K562 (cell line): Measurements from ENCODE around the gene RET. TPM values are rescaled to one million over a fixed set of nuclear protein-coding genes. Genes with fewer than 3 reads are reported as not detected.

ENCODE experiments used
- ATAC-seq: fragments of 200-7000 bp; cut with Tn5 transposase; 3 replicates; pipeline ENCODE4 v1.9.1; 2020; ENCODE audit warnings: moderate library complexity
- BruUV-seq: library from RNA; stranded (reverse); fragments of 400-500 nt; replicated peaks from 2 replicates; lab custom pipeline; 2021; lab: Mats Ljungman, UMichigan
- CTCF ChIA-PET: fragments of 300-600 bp; formaldehyde crosslinking; extraction: SDS; loops from one replicate; lab custom pipeline; 2021; ENCODE audit warnings: low intra/inter-chr PET ratio; lab: Yijun Ruan, JAX
- POLR2A ChIA-PET: fragments of 300-600, 350-650 bp; sonication (Branson Sonifier 250); formaldehyde crosslinking; extraction: SDS; loops from one replicate; lab custom pipeline; 2021; ENCODE audit warnings: antibody characterized with exemption, inconsistent platforms; lab: Yijun Ruan, JAX
- DNase-seq, 4 experiments: peaks; one replicate each; pipeline versions ENCODE4 v3.0.0 to v3.0.0-alpha.2; 2011 to 2018; ENCODE audit warnings: low spot score in 3 of 4, mixed read lengths in 3 of 4; ENCODE audit errors: extremely low read depth in 1 of 4
- FAIRE-seq: peaks from 2 replicates; lab custom pipeline; 2011; peaks lifted over from hg19 to GRCh38; lab: Jason Lieb, UNC
- H2AFZ ChIP-seq: 2 replicates; pipeline ENCODE4 v1.6.0; 2011; ENCODE audit warnings: low read depth, low read length, control low read depth, inconsistent platforms
- H3K27ac ChIP-seq: fragments of 200-600 bp; 3 replicates; pipeline ENCODE4 v1.8.0; 2011; ENCODE audit warnings: low read depth, mild to moderate bottlenecking, control low read depth, inconsistent platforms, low read length, moderate library complexity, mixed read lengths; ENCODE audit errors: extremely low read depth
- H3K27me3 ChIP-seq, 2 experiments: fragments of 300-600 bp in 1 of 2; 2 replicates in 1 of 2; 3 replicates in 1 of 2; pipeline versions ENCODE4 v1.6.0 to v1.8.0; 2011; ENCODE audit warnings: inconsistent platforms in 2 of 2, low read length in 2 of 2, mild to moderate bottlenecking in 1 of 2, mixed read lengths in 1 of 2, moderate library complexity in 1 of 2; ENCODE audit not compliant: control insufficient read depth in 2 of 2, insufficient read depth in 2 of 2
- H3K36me3 ChIP-seq: fragments of 300-600 bp; 3 replicates; pipeline ENCODE4 v1.8.0; 2011; ENCODE audit warnings: mild to moderate bottlenecking, low read length, inconsistent platforms; ENCODE audit not compliant: control insufficient read depth, insufficient read depth
- H3K4me1 ChIP-seq, 2 experiments: fragments of 200-600 bp in 1 of 2; replicated peaks in 1 of 2; 2 replicates in 1 of 2; 3 replicates in 1 of 2; pipeline versions ENCODE4 v1.5.1 to v1.8.0; 2011; ENCODE audit warnings: inconsistent platforms in 2 of 2, low read length in 2 of 2, mild to moderate bottlenecking in 1 of 2, mixed read lengths in 1 of 2, moderate library complexity in 1 of 2; ENCODE audit not compliant: control insufficient read depth in 2 of 2, insufficient read depth in 2 of 2
- H3K4me2 ChIP-seq: 2 replicates; pipeline ENCODE4 v1.6.1; 2011; ENCODE audit warnings: low read length, control low read depth, inconsistent platforms, mixed read lengths; ENCODE audit not compliant: insufficient read depth
- H3K4me3 ChIP-seq: fragments of 200-600 bp; sonication (generic), shearing (Covaris generic); 2 replicates; pipeline ENCODE4 v1.5.1; 2016; ENCODE audit warnings: control low read depth, inconsistent platforms
- H3K79me2 ChIP-seq: fragments of 200-600 bp; 3 replicates; pipeline ENCODE4 v1.8.0; 2011; ENCODE audit warnings: low read length, inconsistent platforms; ENCODE audit not compliant: control insufficient read depth, insufficient read depth
- H3K9ac ChIP-seq, 2 experiments: 2 replicates each; pipeline versions ENCODE4 v1.6.0 to v1.6.1; 2011; ENCODE audit warnings: low read depth in 2 of 2, low read length in 2 of 2, control low read depth in 1 of 2, inconsistent platforms in 1 of 2, mild to moderate bottlenecking in 1 of 2, mixed read lengths in 1 of 2; ENCODE audit not compliant: insufficient read depth in 1 of 2
- H3K9me1 ChIP-seq: one replicate; pipeline ENCODE4 v1.6.0; 2011; ENCODE audit warnings: inconsistent platforms, mild to moderate bottlenecking, low read length, moderate library complexity; ENCODE audit not compliant: control insufficient read depth, insufficient read depth
- H3K9me3 ChIP-seq: replicated peaks from 2 replicates; pipeline ENCODE4 v1.5.1; 2011; ENCODE audit warnings: low read depth, low read length, inconsistent platforms; ENCODE audit not compliant: control insufficient read depth, insufficient read depth
- H4K20me1 ChIP-seq: replicated peaks from 2 replicates; pipeline ENCODE4 v1.6.1; 2011; ENCODE audit warnings: low read length, inconsistent platforms, mixed read lengths; ENCODE audit not compliant: control insufficient read depth, insufficient read depth
- DACH1 ChIP-seq: fragments of 450-650 bp; IDR thresholded peaks from 2 replicates; pipeline ENCODE4 v1.6.1; 2018; ENCODE audit not compliant: partially characterized antibody
- ELF1 ChIP-seq: fragments of 200-800 bp; sonication (Bioruptor generic); IDR thresholded peaks from 2 replicates; pipeline ENCODE4 v1.6.1; 2016; ENCODE audit warnings: missing genetic modification characterization, missing compliant biosample characterization
- L3MBTL2 ChIP-seq: fragments of 450-650 bp; IDR thresholded peaks from 2 replicates; pipeline ENCODE4 v1.6.1; 2016; ENCODE audit warnings: mild to moderate bottlenecking, moderate library complexity
- MCM7 ChIP-seq, 2 experiments: fragments of 450-650 bp; IDR thresholded peaks; 2 replicates each; pipeline ENCODE4 v1.6.1; 2016 to 2018
- MYC ChIP-seq, 2 experiments: fragments of 250-450 bp in 1 of 2; sonication (Bioruptor Pico) in 1 of 2; IDR thresholded peaks; 2 replicates each; pipeline versions ENCODE4 v1.5.1 to v1.6.1; 2012 to 2021; ENCODE audit warnings: low read depth in 2 of 2, borderline replicate concordance in 1 of 2, improper control_type of control experiment in 1 of 2, low read length in 1 of 2, mild to moderate bottlenecking in 1 of 2, moderate library complexity in 1 of 2
- NFRKB ChIP-seq: fragments of 450-650 bp; IDR thresholded peaks from 2 replicates; pipeline ENCODE4 v1.6.1; 2016; ENCODE audit warnings: low read depth
- NR3C1 ChIP-seq: sonication (generic); formaldehyde crosslinking; IDR thresholded peaks from 2 replicates; pipeline ENCODE4 v1.8.1; 2022; ENCODE audit warnings: missing genetic modification reagents
- TARDBP ChIP-seq: fragments of 450-650 bp; IDR thresholded peaks from 2 replicates; pipeline ENCODE4 v1.6.1; 2016
- TCF7 ChIP-seq: sonication (generic); IDR thresholded peaks from 2 replicates; pipeline ENCODE4 v1.6.1; 2016; ENCODE audit warnings: antibody characterized with exemption, borderline replicate concordance
- TCF7L2 ChIP-seq: fragments of 150-350 bp; IDR thresholded peaks from 2 replicates; pipeline ENCODE4 v1.6.1; 2016; ENCODE audit warnings: low read depth, mild to moderate bottlenecking, low read length, moderate library complexity
- ZNF23 ChIP-seq: fragments of 250-450 bp; sonication (Bioruptor Pico); IDR thresholded peaks from 2 replicates; pipeline ENCODE4 v1.4.0; 2020; ENCODE audit warnings: mild to moderate bottlenecking
- ZNF408 ChIP-seq: fragments of 250-450 bp; sonication (Bioruptor Pico); IDR thresholded peaks from 2 replicates; pipeline ENCODE4 v1.4.0; 2020; ENCODE audit warnings: low read depth, mild to moderate bottlenecking, moderate library complexity
- ZNF695 ChIP-seq: fragments of 450-650 bp; formaldehyde crosslinking; IDR thresholded peaks from 2 replicates; pipeline ENCODE4 v1.4.0; 2020; ENCODE audit warnings: mild to moderate bottlenecking, moderate library complexity
- ZNF75A ChIP-seq: fragments of 450-650 bp; formaldehyde crosslinking; IDR thresholded peaks from 2 replicates; pipeline ENCODE4 v1.4.0; 2020; ENCODE audit warnings: mild to moderate bottlenecking
- WGBS: fragments of 100-300 bp; shearing (Covaris generic); methylation state at CpG from one replicate; pipeline ENCODE4 v1.1.6; 2016; ENCODE audit warnings: low coverage, mixed read lengths; ENCODE audit not compliant: insufficient coverage; ENCODE audit errors: missing lambda C conversion rate; 5-methylcytosine and 5-hydroxymethylcytosine counted together
- in situ Hi-C: fragments of 300-500 bp; cut with MboI; formaldehyde crosslinking; loops from 4 replicates; pipeline ENCODE4 v1.15.0; 2018; ENCODE audit warnings: inconsistent platforms, mixed read lengths
- intact Hi-C: fragments of 100-400 bp; cut with micrococcal nuclease; formaldehyde crosslinking; loops from 2 replicates; pipeline ENCODE4 v1.14.2; 2022
- polyA plus RNA-seq, 8 experiments: library from polyadenylated mRNA; depleted of rRNA in 4 of 8; stranded (reverse) in 5 of 8; unstranded in 3 of 8; fragments of >200 nt; fragmentation: Nextera tagmentation in 2 of 8; fragmentation: Illumina TruSeq in 1 of 8; extraction: Ambion mirVana in 2 of 8; extraction: Trizol in 1 of 8; gene quantifications; 2 replicates each; pipeline versions ENCODE4 v1.2.1 to v1.2.3, GENCODE V29; 2011 to 2014; ENCODE audit warnings: inconsistent platforms in 1 of 8, missing spikeins in 1 of 8
- total RNA-seq, 7 experiments: library from RNA; depleted of rRNA in 6 of 7; stranded (reverse); fragments of >200 nt in 6 of 7; fragmentation: Illumina TruSeq in 2 of 7; extraction: Trizol in 2 of 7; gene quantifications; 2 replicates each; pipeline versions ENCODE4 v1.2.1 to v1.2.3, GENCODE V29; 2011 to 2021; ENCODE audit warnings: low replicate concordance in 1 of 7
- TF ChIP-seq, protein P1 (sequence below): sonication (generic); formaldehyde crosslinking; IDR thresholded peaks from 2 replicates; pipeline ENCODE4 v1.8.0; 2022; ENCODE audit warnings: mild to moderate bottlenecking, missing genetic modification reagents
- TF ChIP-seq, protein P2 (sequence below): fragments of 250-450 bp; sonication (Bioruptor Pico); IDR thresholded peaks from 2 replicates; pipeline ENCODE4 v1.8.0; 2021; ENCODE audit warnings: mild to moderate bottlenecking, moderate library complexity
- TF ChIP-seq, protein P3 (sequence below): fragments of 250-450 bp; sonication (Bioruptor Pico); IDR thresholded peaks from 2 replicates; pipeline ENCODE4 v1.4.0; 2020; ENCODE audit warnings: mild to moderate bottlenecking
- TF ChIP-seq, protein P4 (sequence below), 2 experiments: fragments of 450-650 bp in 1 of 2; sonication (generic) in 1 of 2; formaldehyde crosslinking; conservative IDR thresholded peaks; 2 replicates each; pipeline versions ENCODE4 v1.4.0 to v1.8.1; 2020 to 2022; ENCODE audit warnings: mild to moderate bottlenecking in 1 of 2, missing genetic modification reagents in 1 of 2

Gene RET
- total and polyA plus RNA-seq, 9 of the 15 experiments (the other 6 are each of a cell fraction or from before 2014, with no cell fraction given) = 0.04 to 0.05 TPM; not detected in 7

DNA sequence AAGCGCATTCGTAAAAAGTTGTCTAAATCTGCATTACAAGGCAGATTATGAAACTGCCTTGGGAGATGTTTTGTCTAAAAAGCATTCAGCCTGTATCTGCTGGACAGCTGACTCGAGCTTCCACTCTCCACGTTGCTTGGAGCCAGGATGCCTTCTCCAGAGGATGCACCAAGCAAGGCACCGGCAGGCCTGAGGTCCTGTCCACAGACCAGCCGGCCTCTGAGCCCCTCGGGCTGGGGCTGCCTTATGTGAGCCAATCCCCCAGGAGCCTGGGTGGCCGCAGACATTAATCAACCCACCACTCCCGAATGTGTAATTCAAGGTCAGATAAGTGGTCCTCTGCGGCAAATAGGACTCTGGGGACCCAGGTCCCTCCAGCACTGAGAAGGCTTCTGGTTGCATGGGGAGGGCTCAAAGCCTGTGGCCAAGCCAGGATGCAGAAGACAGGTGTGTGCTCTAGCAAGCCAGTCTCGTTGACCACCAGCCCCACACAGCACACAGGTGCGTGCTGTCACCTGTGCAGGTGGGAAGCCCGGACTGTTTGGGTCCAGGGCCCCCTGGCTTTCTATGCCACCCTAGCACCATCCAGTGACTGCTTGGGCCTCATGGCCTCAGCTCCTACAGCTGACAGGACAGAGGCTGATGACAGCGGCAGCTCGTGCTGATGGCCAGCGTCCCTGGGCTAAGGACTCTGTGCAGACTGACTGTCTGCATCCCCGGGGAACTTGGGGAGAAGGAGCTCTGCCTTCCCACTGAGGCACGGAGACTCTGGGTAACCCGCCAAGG, 4.8 kb upstream of the RET start:
- FAIRE-seq (no peak), ATAC-seq (no peak), DNase-seq (no peak)
- Histone ChIP-seq H3K9me1 (no peaks in the 10 kb centered on the region), H3K4me3 (no peak overlapping the region), H3K4me1 (peaks cover 0 to 15% of the 10 kb centered on the region in 2 experiments; a peak in 2 of 5 replicates), H3K27ac (no peak overlapping the region), H2AFZ (no peak overlapping the region), H3K4me2 (no peak overlapping the region), H3K9me3 (no peaks in the 10 kb centered on the region), H3K79me2 (no peaks in the 10 kb centered on the region), H3K27me3 (peaks cover 9 to 63% of the 10 kb centered on the region in 2 experiments; a peak in 3 of 5 replicates), H3K36me3 (no peaks in the 10 kb centered on the region), H3K9ac (no peak overlapping the region), H4K20me1 (peaks cover 8% of the 10 kb centered on the region)
- ChIA-PET CTCF (no interaction called here), POLR2A (no interaction called here)
- WGBS = 2% methylated on average over 19 of the region's 19 CpGs
- in situ Hi-C loops = no loop called here
- intact Hi-C loops = loop anchor here (10.0 kb wide), 2 partner anchors 57 to 87 kb away; no protein-coding TSS in a partner anchor
- no TSS peak for BruUV-seq
- TF ChIP-seq MCM7 (IDR thresholded peaks at IDR 0.05) (no peak), ZNF408 (CRISPR knock-in tag) (no peak), ZNF23 (CRISPR knock-in tag) (no peak), ZNF695 (CRISPR knock-in tag) (no peak), NFRKB (no peak), TCF7L2 (no peak), TARDBP (no peak), ZNF75A (CRISPR knock-in tag) (no peak), MYC (IDR thresholded peaks at IDR 0.05; ENCODE audit: low read depth, low read length) (no peak), MYC (CRISPR knock-in tag; IDR thresholded peaks at IDR 0.05; ENCODE audit: borderline replicate concordance, low read depth) (no peak), TCF7 (no peak), L3MBTL2 (no peak), NR3C1 (CRISPR knock-in tag) (no peak), DACH1 (no peak), ELF1 (no peak)
- TF ChIP-seq, protein P1, sequence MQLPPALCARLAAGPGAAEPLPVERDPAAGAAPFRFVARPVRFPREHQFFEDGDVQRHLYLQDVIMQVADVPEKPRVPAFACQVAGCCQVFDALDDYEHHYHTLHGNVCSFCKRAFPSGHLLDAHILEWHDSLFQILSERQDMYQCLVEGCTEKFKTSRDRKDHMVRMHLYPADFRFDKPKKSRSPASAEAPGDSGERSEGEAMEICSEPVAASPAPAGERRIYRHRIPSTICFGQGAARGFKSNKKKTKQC (CRISPR knock-in tag) = no peak
- TF ChIP-seq, protein P2, sequence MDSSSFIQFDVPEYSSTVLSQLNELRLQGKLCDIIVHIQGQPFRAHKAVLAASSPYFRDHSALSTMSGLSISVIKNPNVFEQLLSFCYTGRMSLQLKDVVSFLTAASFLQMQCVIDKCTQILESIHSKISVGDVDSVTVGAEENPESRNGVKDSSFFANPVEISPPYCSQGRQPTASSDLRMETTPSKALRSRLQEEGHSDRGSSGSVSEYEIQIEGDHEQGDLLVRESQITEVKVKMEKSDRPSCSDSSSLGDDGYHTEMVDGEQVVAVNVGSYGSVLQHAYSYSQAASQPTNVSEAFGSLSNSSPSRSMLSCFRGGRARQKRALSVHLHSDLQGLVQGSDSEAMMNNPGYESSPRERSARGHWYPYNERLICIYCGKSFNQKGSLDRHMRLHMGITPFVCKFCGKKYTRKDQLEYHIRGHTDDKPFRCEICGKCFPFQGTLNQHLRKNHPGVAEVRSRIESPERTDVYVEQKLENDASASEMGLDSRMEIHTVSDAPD (CRISPR knock-in tag) = no peak
- TF ChIP-seq, protein P3, sequence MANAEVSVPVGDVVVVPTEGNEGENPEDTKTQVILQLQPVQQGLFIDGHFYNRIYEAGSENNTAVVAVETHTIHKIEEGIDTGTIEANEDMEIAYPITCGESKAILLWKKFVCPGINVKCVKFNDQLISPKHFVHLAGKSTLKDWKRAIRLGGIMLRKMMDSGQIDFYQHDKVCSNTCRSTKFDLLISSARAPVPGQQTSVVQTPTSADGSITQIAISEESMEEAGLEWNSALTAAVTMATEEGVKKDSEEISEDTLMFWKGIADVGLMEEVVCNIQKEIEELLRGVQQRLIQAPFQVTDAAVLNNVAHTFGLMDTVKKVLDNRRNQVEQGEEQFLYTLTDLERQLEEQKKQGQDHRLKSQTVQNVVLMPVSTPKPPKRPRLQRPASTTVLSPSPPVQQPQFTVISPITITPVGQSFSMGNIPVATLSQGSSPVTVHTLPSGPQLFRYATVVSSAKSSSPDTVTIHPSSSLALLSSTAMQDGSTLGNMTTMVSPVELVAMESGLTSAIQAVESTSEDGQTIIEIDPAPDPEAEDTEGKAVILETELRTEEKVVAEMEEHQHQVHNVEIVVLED (CRISPR knock-in tag) = no peak
- TF ChIP-seq, protein P4, sequence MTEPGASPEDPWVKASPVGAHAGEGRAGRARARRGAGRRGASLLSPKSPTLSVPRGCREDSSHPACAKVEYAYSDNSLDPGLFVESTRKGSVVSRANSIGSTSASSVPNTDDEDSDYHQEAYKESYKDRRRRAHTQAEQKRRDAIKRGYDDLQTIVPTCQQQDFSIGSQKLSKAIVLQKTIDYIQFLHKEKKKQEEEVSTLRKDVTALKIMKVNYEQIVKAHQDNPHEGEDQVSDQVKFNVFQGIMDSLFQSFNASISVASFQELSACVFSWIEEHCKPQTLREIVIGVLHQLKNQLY (CRISPR knock-in tag; conservative IDR thresholded peaks at IDR 0.05) = no peak
